ENCODE data around the gene MS4A18. TPM values are rescaled to one million over a fixed set of nuclear protein-coding genes. Genes with fewer than 3 reads are reported as not detected.
"Not testable (repeated sequence)": the region's sequence is repeated elsewhere in the genome, so short reads cannot be mapped to it uniquely, and the experiment has no call there.

MS4A18 gene
- total and polyA plus RNA-seq, 9 donors, result not detected

DNA sequence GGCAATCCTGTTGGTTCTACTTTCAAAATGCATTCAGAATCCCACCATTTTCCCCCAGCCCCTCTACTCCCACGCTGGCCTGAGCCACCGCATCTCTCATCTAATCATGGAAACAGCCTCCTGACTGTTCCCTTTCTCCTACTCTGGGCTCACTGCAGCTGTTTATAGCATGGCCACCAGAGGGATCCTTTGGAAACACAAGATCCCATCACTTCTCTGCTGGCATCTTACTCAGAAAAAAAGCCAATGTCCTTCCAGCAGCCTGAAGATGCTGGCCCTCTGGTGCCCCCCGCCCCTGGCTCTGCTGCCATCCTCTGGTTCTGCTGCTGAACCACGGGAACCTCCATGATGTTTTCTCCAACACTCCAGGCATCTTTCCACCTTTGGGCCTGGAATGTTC, 14.0 kb upstream of the MS4A18 start:
- no peaks in the 10 kb centered on the region for H3K9me3 ChIP-seq
- no peak for DNase-seq
- WGBS, 3 donors, result 66 to 75% (median 69%) methylated on average over 4 of the region's 4 CpGs
- no peak overlapping the region for H3K27ac ChIP-seq
- H3K36me3 ChIP-seq, result no peaks in the 10 kb centered on the region
- no peaks in the 10 kb centered on the region for H3K27me3 ChIP-seq
- H3K4me3 ChIP-seq, result no peak overlapping the region
- TF ChIP-seq EP300 (IDR thresholded peaks at IDR 0.05) (no peak), POLR2A (IDR thresholded peaks at IDR 0.05) (no peak)
- TF ChIP-seq, protein P1, sequence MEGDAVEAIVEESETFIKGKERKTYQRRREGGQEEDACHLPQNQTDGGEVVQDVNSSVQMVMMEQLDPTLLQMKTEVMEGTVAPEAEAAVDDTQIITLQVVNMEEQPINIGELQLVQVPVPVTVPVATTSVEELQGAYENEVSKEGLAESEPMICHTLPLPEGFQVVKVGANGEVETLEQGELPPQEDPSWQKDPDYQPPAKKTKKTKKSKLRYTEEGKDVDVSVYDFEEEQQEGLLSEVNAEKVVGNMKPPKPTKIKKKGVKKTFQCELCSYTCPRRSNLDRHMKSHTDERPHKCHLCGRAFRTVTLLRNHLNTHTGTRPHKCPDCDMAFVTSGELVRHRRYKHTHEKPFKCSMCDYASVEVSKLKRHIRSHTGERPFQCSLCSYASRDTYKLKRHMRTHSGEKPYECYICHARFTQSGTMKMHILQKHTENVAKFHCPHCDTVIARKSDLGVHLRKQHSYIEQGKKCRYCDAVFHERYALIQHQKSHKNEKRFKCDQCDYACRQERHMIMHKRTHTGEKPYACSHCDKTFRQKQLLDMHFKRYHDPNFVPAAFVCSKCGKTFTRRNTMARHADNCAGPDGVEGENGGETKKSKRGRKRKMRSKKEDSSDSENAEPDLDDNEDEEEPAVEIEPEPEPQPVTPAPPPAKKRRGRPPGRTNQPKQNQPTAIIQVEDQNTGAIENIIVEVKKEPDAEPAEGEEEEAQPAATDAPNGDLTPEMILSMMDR (IDR thresholded peaks at IDR 0.05), result no peak
- no peaks in the 10 kb centered on the region for H3K4me1 ChIP-seq (ENCODE audit: insufficient read depth)
- intact Hi-C loops (cut with DNase I), result no loop called here

GRCh38 chr11:60711276-60711675, 13.2 kb upstream of the MS4A18 start:
- WGBS, 3 donors, result 71 to 82% (median 71%) methylated on average over 4 of the region's 4 CpGs

GRCh38 chr11:60713423-60713822, 11.1 kb upstream of the MS4A18 start:
- 77 to 88% (median 85%) methylated on average over 6 of the region's 6 CpGs for WGBS, 3 donors
- intact Hi-C loops (cut with DNase I); H3K9me3 ChIP-seq; H3K27ac ChIP-seq; DNase-seq; H3K4me1 ChIP-seq (ENCODE audit: insufficient read depth); H3K4me3 ChIP-seq; H3K36me3 ChIP-seq; H3K27me3 ChIP-seq: not testable (repeated sequence)

More at GRCh38 chr11:60711276-60711675, 13.2 kb upstream of the MS4A18 start:
- Histone ChIP-seq H3K4me1 (ENCODE audit: insufficient read depth) (no peaks in the 10 kb centered on the region), H3K9me3 (no peaks in the 10 kb centered on the region), H3K27me3 (no peaks in the 10 kb centered on the region), H3K4me3 (no peak overlapping the region), H3K27ac (no peak overlapping the region), H3K36me3 (no peaks in the 10 kb centered on the region)
- no peak for DNase-seq
- intact Hi-C loops (cut with DNase I), result no loop called here
- TF ChIP-seq, protein P1 (IDR thresholded peaks at IDR 0.05), result no peak
- TF ChIP-seq EP300 (IDR thresholded peaks at IDR 0.05), result no peak

DNA sequence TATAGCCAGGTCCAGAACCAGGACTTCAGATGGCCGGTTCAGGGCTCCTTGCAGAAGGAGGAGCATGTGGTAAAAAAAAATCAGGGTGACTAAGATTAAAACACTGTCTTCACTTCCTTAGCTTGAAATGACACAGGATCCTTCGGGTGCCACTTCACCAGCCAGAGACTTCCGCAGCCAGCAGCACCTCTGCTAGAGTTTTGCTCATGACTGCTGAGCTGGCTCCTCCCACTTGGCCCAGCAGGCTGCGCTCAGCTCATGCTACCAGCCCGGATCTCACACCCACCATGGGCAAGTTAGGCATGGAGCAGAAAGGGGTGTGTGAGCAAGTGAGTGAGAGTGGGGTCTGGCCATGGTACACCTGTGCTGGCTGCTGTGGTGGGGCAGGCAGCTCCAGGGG, 6.6 kb upstream of the MS4A18 start:
- WGBS, 3 donors, result 92 to 93% (median 93%) methylated on average over 5 of the region's 5 CpGs
- no peak overlapping the region for H3K27ac ChIP-seq
- H3K4me1 ChIP-seq (ENCODE audit: insufficient read depth), result no peaks in the 10 kb centered on the region
- H3K27me3 ChIP-seq, result no peaks in the 10 kb centered on the region
- H3K36me3 ChIP-seq, result no peaks in the 10 kb centered on the region
- DNase-seq, result no peak
- H3K4me3 ChIP-seq, result no peak overlapping the region
- H3K9me3 ChIP-seq, result no peaks in the 10 kb centered on the region
- TF ChIP-seq POLR2A (IDR thresholded peaks at IDR 0.05) (no peak), EP300 (IDR thresholded peaks at IDR 0.05) (no peak)
- TF ChIP-seq, protein P1 (IDR thresholded peaks at IDR 0.05), result no peak
- intact Hi-C loops (cut with DNase I), result no loop called here

DNA sequence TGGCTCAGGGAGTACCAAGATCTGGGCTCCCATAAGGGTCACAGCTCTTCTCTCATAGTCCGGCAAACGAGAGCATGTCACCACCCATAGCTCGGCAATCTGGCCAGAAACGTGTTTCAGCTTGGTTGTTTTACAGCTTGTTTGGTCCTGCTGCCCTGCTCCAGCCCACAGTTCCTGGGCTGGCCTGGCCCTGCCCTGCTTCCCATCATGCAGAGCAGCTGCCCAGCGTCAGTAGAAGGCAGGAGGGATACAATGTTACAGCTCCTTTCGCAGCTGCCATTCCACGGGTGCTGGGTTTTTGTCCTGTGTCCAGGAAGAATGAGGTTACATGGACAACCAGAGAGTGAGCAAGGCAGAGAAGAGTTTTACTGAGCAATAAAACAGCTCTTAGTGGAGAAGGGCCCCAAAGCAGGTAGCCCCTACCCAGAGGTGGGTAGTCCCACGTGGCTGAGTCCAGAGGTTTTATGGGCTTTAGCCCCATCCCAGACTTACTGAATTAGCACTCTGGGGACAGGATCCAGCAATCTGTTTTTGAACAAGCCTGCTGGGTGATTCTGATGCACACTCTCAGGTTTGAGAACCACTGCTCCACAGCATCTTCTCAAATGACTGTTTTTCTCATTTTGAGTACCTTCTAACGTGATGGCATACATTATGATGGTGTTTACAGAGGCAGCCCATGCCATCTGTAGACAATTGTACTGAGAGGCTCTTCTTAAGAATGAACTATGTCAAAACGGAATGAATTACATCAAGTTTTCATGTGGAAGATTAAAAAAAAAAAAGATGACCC, 5.8 kb upstream of the MS4A18 start:
- Histone ChIP-seq H3K4me1 (ENCODE audit: insufficient read depth) (no peaks in the 10 kb centered on the region), H3K27ac (no peak overlapping the region), H3K4me3 (no peak overlapping the region), H3K9me3 (no peaks in the 10 kb centered on the region), H3K27me3 (no peaks in the 10 kb centered on the region), H3K36me3 (no peaks in the 10 kb centered on the region)
- WGBS, 3 donors, result 84 to 87% (median 84%) methylated on average over 10 of the region's 10 CpGs
- TF ChIP-seq, protein P1 (IDR thresholded peaks at IDR 0.05), result no peak
- TF ChIP-seq EP300 (IDR thresholded peaks at IDR 0.05), result no peak
- TF ChIP-seq POLR2A (IDR thresholded peaks at IDR 0.05), result no peak
- intact Hi-C loops (cut with DNase I), result no loop called here
- DNase-seq, result no peak

All from ovary (tissue), 9 donors.